Thyroid gland (tissue), 4 donors: ENCODE measurements around the gene MPI.

Experiments used
- CTCF ChIP-seq, 6 experiments: fragments of 200-600 bp in 3 of 6; fragments of 450-650 bp in 3 of 6; sonication (generic) in 3 of 6; IDR thresholded peaks; one replicate each; pipeline ENCODE4 v1.5.1; 2016 to 2019; ENCODE audit warnings: antibody characterized with exemption in 6 of 6, mild to moderate bottlenecking in 2 of 6, inconsistent platforms in 1 of 6, moderate library complexity in 1 of 6
- POLR2A ChIP-seq, 2 donors: fragments of 450-650 bp; IDR thresholded peaks; one replicate each; pipeline ENCODE4 v1.6.1; 2017; ENCODE audit warnings: antibody characterized with exemption in 2 of 2, mild to moderate bottlenecking in 2 of 2, moderate library complexity in 1 of 2

GRCh38 chr15:74843891-74844299 lies 45.9 kb upstream of the MPI start:
- TF ChIP-seq POLR2A (IDR thresholded peaks at IDR 0.05) (no peak), CTCF (IDR thresholded peaks at IDR 0.05) (no peak)
